KBM-7 (cell line): ENCODE data around the gene SERPINH1.

Experiments
- DNase-seq: peaks from one replicate; pipeline ENCODE4 v3.0.0-alpha.2; 2015
- in situ Hi-C: fragments of 300-500 bp; cut with MboI; formaldehyde crosslinking; loops from 2 replicates; pipeline ENCODE4 v1.14.3; 2020; ENCODE audit warnings: low sequenced_read_pairs, low pct_unique_long_range_greater_than_20kb, mixed read lengths

Gene SERPINH1

GRCh38 chr11:75530577-75530976, 31.5 kb upstream of the SERPINH1 start:
- no peak for DNase-seq
- in situ Hi-C loops = no loop called here

GRCh38 chr11:75531325-75531724, 30.7 kb upstream of the SERPINH1 start:
- in situ Hi-C loops = no loop called here
- DNase-seq = no peak

GRCh38 chr11:75532200-75533048, 29.6 kb upstream of the SERPINH1 start:
- peak; percentile 79 for DNase-seq
- in situ Hi-C loops = no loop called here

- in situ Hi-C loops = no loop called here
- DNase-seq = no peak
Measured at GRCh38 chr11:75533896-75534258, 28.2 kb upstream of the SERPINH1 start.

- DNase-seq = no peak
- in situ Hi-C loops = no loop called here
Measured at GRCh38 chr11:75534259-75535069, 27.6 kb upstream of the SERPINH1 start.

GRCh38 chr11:75535071-75535470, 27.0 kb upstream of the SERPINH1 start:
- no peak for DNase-seq
- in situ Hi-C loops = no loop called here

GRCh38 chr11:75536786-75537641, 25.0 kb upstream of the SERPINH1 start:
- in situ Hi-C loops = no loop called here

GRCh38 chr11:75537740-75538139, 24.3 kb upstream of the SERPINH1 start:
- no peak for DNase-seq
- in situ Hi-C loops = no loop called here

More at GRCh38 chr11:75536786-75537641, 25.0 kb upstream of the SERPINH1 start:
- DNase-seq = peak; percentile 83

- in situ Hi-C loops = no loop called here
- no peak for DNase-seq
Measured at GRCh38 chr11:75538150-75538942, 23.7 kb upstream of the SERPINH1 start.

GRCh38 chr11:75539459-75540334, 22.4 kb upstream of the SERPINH1 start:
- in situ Hi-C loops = no loop called here
- no peak for DNase-seq

GRCh38 chr11:75541193-75542087, 20.6 kb upstream of the SERPINH1 start:
- DNase-seq = no peak
- in situ Hi-C loops = no loop called here

GRCh38 chr11:75542088-75542438, 20.0 kb upstream of the SERPINH1 start:
- in situ Hi-C loops = no loop called here
- no peak for DNase-seq

- in situ Hi-C loops = no loop called here
- no peak for DNase-seq
Measured at GRCh38 chr11:75543806-75544205, 18.2 kb upstream of the SERPINH1 start.

- in situ Hi-C loops = no loop called here
- DNase-seq = no peak
Measured at GRCh38 chr11:75547177-75547576, 14.9 kb upstream of the SERPINH1 start.

GRCh38 chr11:75547617-75548058, 14.4 kb upstream of the SERPINH1 start:
- in situ Hi-C loops = no loop called here
- DNase-seq = peak; percentile 47

- in situ Hi-C loops = no loop called here
- no peak for DNase-seq
Measured at GRCh38 chr11:75548595-75549272, 13.3 kb upstream of the SERPINH1 start.
